GM12878 (cell line): ENCODE measurements around the gene IL27RA. TPM values are rescaled to one million over a fixed set of nuclear protein-coding genes. Genes with fewer than 3 reads are reported as not detected.

ENCODE experiments used
- BMI1 ChIP-seq: fragments of 450-650 bp; IDR thresholded peaks from 2 replicates; pipeline ENCODE4 v1.6.1; 2016; ENCODE audit warnings: mild to moderate bottlenecking, moderate library complexity, borderline replicate concordance
- EZH2 ChIP-seq: IDR thresholded peaks from 2 replicates; pipeline ENCODE4 v1.6.1; 2012; ENCODE audit warnings: low read depth, mild to moderate bottlenecking, control low read depth, inconsistent platforms, low read length, borderline replicate concordance; ENCODE audit not compliant: control insufficient read depth
- IKZF1 ChIP-seq: fragments of 450-650 bp; conservative IDR thresholded peaks from 2 replicates; pipeline ENCODE4 v1.6.1; 2017; ENCODE audit warnings: antibody characterized with exemption, mild to moderate bottlenecking
- JUNB ChIP-seq: IDR thresholded peaks from 2 replicates; pipeline ENCODE4 v1.6.1; 2016; ENCODE audit warnings: antibody characterized with exemption, mild to moderate bottlenecking
- KDM1A ChIP-seq: fragments of 200-600 bp; sonication (generic); IDR thresholded peaks from 2 replicates; pipeline ENCODE4 v1.6.1; 2016; ENCODE audit warnings: borderline replicate concordance
- LARP7 ChIP-seq: fragments of 450-650 bp; IDR thresholded peaks from 2 replicates; pipeline ENCODE4 v1.6.1; 2017; ENCODE audit warnings: mild to moderate bottlenecking
- MTA2 ChIP-seq: fragments of 450-650 bp; IDR thresholded peaks from 2 replicates; pipeline ENCODE4 v1.6.1; 2016; ENCODE audit warnings: low read depth, mild to moderate bottlenecking, moderate library complexity
- MYB ChIP-seq: fragments of 150-350 bp; IDR thresholded peaks from 2 replicates; pipeline ENCODE4 v1.6.1; 2014; ENCODE audit warnings: mild to moderate bottlenecking, low read depth, low read length, borderline replicate concordance
- RFX5 ChIP-seq: IDR thresholded peaks from 2 replicates; pipeline ENCODE4 v1.6.1; 2011; ENCODE audit warnings: low read depth, low read length, improper control_type of control experiment
- TCF3 ChIP-seq: IDR thresholded peaks from 2 replicates; pipeline ENCODE4 v1.6.1; 2012; ENCODE audit warnings: low read depth, mild to moderate bottlenecking, low read length, borderline replicate concordance; ENCODE audit not compliant: insufficient read depth
- ZNF274 ChIP-seq: IDR thresholded peaks from one replicate; pipeline ENCODE4 v1.8.0; 2011; ENCODE audit not compliant: insufficient read length, insufficient read depth
- polyA plus RNA-seq, 11 experiments: library from polyadenylated mRNA; depleted of rRNA in 4 of 11; unstranded in 6 of 11; stranded (reverse) in 5 of 11; fragments of >200 nt; fragmentation: Nextera tagmentation in 4 of 11; fragmentation: Illumina TruSeq in 1 of 11; extraction: Ambion mirVana in 4 of 11; extraction: Trizol in 1 of 11; gene quantifications; 1 replicate in 1 of 11; 2 replicates in 10 of 11; pipeline versions ENCODE4 v1.2.1 to v1.2.3, GENCODE V29; 2011 to 2016; ENCODE audit warnings: inconsistent platforms in 2 of 11, missing spikeins in 2 of 11, low read depth in 1 of 11
- total RNA-seq, 4 experiments: library from RNA; depleted of rRNA in 3 of 4; stranded (reverse); fragments of >200 nt in 3 of 4; fragmentation: Illumina TruSeq in 1 of 4; extraction: Trizol in 1 of 4; gene quantifications; 2 replicates each; pipeline versions ENCODE4 v1.2.1 to v1.2.3, GENCODE V29; 2013 to 2021
- TF ChIP-seq, protein P1 (sequence below): fragments of 150-350 bp; IDR thresholded peaks from 2 replicates; pipeline ENCODE4 v1.6.1; 2014; ENCODE audit warnings: mild to moderate bottlenecking, low read depth, low read length
- TF ChIP-seq, protein P2 (sequence below), 3 experiments: IDR thresholded peaks in 2 of 3; conservative IDR thresholded peaks in 1 of 3; 2 replicates each; pipeline ENCODE4 v1.5.1; 2011; ENCODE audit warnings: low read depth in 3 of 3, low read length in 3 of 3, mild to moderate bottlenecking in 3 of 3, control low read depth in 2 of 3, moderate library complexity in 2 of 3, inconsistent platforms in 1 of 3, mixed read lengths in 1 of 3; ENCODE audit not compliant: control insufficient read depth in 2 of 3, insufficient read depth in 1 of 3; ENCODE audit errors: extremely low read depth in 1 of 3
- TF ChIP-seq, protein P3 (sequence below): fragments of 450-650 bp; conservative IDR thresholded peaks from 2 replicates; pipeline ENCODE4 v1.6.1; 2017; ENCODE audit warnings: mild to moderate bottlenecking, moderate library complexity
- TF ChIP-seq, protein P4 (sequence below): fragments of 450-650 bp; IDR thresholded peaks from 2 replicates; pipeline ENCODE4 v1.6.1; 2017; ENCODE audit warnings: mild to moderate bottlenecking, moderate library complexity

Gene IL27RA
- total and polyA plus RNA-seq, 10 of the 15 experiments (the other 5 are each of a cell fraction or from before 2014, with no cell fraction given), result 8.4 to 63.5 (median 41.2) TPM

DNA sequence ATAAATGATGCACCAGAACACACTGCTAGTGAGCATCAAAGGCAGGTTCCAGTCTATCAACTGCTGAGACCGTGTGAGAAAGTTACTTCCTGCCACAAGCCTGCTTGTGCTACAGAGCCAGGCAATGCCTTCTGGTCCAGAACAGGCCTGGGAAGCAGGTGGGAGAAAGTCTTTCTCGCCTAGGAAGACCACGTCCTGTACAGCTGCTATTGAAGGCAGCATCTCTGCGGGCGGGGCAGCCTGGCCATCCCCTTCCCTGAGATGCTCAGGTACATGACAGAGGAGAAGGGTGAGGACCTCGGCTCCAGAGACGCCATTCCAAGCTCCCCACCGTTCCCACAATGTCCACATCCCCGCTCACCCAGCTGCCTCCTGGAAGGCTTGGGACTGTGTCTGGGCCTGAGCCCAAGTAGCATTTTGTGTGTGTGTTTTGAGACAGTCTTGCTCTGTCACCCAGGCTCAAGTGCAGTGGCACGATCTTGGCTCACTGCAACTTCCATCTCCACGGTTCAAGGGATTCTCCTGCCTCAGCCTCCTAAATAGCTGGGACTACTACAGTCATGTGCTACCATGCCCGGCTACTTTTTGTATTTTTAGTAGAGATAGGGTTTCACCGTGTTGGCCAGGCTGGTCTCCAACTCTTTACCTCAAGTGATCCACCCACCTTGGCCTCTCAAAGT, 28.9 kb upstream of the IL27RA start (continued):
- TF ChIP-seq, protein P1, sequence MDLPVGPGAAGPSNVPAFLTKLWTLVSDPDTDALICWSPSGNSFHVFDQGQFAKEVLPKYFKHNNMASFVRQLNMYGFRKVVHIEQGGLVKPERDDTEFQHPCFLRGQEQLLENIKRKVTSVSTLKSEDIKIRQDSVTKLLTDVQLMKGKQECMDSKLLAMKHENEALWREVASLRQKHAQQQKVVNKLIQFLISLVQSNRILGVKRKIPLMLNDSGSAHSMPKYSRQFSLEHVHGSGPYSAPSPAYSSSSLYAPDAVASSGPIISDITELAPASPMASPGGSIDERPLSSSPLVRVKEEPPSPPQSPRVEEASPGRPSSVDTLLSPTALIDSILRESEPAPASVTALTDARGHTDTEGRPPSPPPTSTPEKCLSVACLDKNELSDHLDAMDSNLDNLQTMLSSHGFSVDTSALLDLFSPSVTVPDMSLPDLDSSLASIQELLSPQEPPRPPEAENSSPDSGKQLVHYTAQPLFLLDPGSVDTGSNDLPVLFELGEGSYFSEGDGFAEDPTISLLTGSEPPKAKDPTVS, result no peak
- TF ChIP-seq MTA2 (0 out of 2 replicates have a peak, but pooled peaks have one; percentile 9), KDM1A (no peak), JUNB (no peak), EZH2 (no peak), TCF3 (no peak), BMI1 (no peak), IKZF1 (peak; percentile 56), LARP7 (peak; percentile 26; the same call in 1 of the 2 replicates), RFX5 (no peak), ZNF274 (no peak), MYB (no peak)
- TF ChIP-seq, protein P2, sequence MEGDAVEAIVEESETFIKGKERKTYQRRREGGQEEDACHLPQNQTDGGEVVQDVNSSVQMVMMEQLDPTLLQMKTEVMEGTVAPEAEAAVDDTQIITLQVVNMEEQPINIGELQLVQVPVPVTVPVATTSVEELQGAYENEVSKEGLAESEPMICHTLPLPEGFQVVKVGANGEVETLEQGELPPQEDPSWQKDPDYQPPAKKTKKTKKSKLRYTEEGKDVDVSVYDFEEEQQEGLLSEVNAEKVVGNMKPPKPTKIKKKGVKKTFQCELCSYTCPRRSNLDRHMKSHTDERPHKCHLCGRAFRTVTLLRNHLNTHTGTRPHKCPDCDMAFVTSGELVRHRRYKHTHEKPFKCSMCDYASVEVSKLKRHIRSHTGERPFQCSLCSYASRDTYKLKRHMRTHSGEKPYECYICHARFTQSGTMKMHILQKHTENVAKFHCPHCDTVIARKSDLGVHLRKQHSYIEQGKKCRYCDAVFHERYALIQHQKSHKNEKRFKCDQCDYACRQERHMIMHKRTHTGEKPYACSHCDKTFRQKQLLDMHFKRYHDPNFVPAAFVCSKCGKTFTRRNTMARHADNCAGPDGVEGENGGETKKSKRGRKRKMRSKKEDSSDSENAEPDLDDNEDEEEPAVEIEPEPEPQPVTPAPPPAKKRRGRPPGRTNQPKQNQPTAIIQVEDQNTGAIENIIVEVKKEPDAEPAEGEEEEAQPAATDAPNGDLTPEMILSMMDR (IDR thresholded peaks at IDR 0.05 in 2 of 3, conservative IDR thresholded peaks at IDR 0.05 in 1 of 3; ENCODE audit: control insufficient read depth in 2 of 3, extremely low read depth in 1 of 3, insufficient read depth in 1 of 3, low read depth in 3 of 3, low read length in 3 of 3), result no peak
- TF ChIP-seq, protein P3, sequence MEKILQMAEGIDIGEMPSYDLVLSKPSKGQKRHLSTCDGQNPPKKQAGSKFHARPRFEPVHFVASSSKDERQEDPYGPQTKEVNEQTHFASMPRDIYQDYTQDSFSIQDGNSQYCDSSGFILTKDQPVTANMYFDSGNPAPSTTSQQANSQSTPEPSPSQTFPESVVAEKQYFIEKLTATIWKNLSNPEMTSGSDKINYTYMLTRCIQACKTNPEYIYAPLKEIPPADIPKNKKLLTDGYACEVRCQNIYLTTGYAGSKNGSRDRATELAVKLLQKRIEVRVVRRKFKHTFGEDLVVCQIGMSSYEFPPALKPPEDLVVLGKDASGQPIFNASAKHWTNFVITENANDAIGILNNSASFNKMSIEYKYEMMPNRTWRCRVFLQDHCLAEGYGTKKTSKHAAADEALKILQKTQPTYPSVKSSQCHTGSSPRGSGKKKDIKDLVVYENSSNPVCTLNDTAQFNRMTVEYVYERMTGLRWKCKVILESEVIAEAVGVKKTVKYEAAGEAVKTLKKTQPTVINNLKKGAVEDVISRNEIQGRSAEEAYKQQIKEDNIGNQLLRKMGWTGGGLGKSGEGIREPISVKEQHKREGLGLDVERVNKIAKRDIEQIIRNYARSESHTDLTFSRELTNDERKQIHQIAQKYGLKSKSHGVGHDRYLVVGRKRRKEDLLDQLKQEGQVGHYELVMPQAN, result no peak
- TF ChIP-seq, protein P4, sequence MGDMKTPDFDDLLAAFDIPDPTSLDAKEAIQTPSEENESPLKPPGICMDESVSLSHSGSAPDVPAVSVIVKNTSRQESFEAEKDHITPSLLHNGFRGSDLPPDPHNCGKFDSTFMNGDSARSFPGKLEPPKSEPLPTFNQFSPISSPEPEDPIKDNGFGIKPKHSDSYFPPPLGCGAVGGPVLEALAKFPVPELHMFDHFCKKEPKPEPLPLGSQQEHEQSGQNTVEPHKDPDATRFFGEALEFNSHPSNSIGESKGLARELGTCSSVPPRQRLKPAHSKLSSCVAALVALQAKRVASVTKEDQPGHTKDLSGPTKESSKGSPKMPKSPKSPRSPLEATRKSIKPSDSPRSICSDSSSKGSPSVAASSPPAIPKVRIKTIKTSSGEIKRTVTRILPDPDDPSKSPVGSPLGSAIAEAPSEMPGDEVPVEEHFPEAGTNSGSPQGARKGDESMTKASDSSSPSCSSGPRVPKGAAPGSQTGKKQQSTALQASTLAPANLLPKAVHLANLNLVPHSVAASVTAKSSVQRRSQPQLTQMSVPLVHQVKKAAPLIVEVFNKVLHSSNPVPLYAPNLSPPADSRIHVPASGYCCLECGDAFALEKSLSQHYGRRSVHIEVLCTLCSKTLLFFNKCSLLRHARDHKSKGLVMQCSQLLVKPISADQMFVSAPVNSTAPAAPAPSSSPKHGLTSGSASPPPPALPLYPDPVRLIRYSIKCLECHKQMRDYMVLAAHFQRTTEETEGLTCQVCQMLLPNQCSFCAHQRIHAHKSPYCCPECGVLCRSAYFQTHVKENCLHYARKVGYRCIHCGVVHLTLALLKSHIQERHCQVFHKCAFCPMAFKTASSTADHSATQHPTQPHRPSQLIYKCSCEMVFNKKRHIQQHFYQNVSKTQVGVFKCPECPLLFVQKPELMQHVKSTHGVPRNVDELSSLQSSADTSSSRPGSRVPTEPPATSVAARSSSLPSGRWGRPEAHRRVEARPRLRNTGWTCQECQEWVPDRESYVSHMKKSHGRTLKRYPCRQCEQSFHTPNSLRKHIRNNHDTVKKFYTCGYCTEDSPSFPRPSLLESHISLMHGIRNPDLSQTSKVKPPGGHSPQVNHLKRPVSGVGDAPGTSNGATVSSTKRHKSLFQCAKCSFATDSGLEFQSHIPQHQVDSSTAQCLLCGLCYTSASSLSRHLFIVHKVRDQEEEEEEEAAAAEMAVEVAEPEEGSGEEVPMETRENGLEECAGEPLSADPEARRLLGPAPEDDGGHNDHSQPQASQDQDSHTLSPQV, result no peak
